ENCODE data around the gene TEF. TPM values are rescaled to one million over a fixed set of nuclear protein-coding genes. Genes with fewer than 3 reads are reported as not detected.
"Not testable (repeated sequence)": the region's sequence is repeated elsewhere in the genome, so short reads cannot be mapped to it uniquely, and the experiment has no call there.

Gene TEF
- polyA plus RNA-seq, 4 donors = 6.1 to 11.8 (median 9.4) TPM

GRCh38 chr22:41429232-41429950, 47.6 kb downstream of the TEF start:
- Histone ChIP-seq H3K27ac (ENCODE audit: low read depth in 1 of 3, low read length in 2 of 3) (no peak overlapping the region), H3K9me3 (ENCODE audit: control insufficient read depth in 2 of 2, insufficient read depth in 1 of 2, low read depth in 1 of 2, low read length in 1 of 2) (no peaks in the 10 kb centered on the region), H3K36me3 (ENCODE audit: control insufficient read depth in 3 of 3, insufficient read depth in 2 of 3, low read depth in 1 of 3, low read length in 3 of 3) (peaks cover 3 to 77% (median 5%) of the 10 kb centered on the region in 3 donors), H3K4me1 (ENCODE audit: control insufficient read depth in 3 of 3, insufficient read depth in 2 of 3, low read depth in 1 of 3, low read length in 2 of 3) (no peaks in the 10 kb centered on the region), H3K27me3 (ENCODE audit: control insufficient read depth in 3 of 3, insufficient read depth in 3 of 3, low read length in 3 of 3) (no peaks in the 10 kb centered on the region), H3K4me3 (ENCODE audit: low read depth in 1 of 3, low read length in 3 of 3) (no peak overlapping the region)
- FAIRE-seq = no peak
- WGBS, 3 donors = 89 to 96% (median 94%) methylated on average over 13 of the region's 13 CpGs
- no peak for DNase-seq

DNA sequence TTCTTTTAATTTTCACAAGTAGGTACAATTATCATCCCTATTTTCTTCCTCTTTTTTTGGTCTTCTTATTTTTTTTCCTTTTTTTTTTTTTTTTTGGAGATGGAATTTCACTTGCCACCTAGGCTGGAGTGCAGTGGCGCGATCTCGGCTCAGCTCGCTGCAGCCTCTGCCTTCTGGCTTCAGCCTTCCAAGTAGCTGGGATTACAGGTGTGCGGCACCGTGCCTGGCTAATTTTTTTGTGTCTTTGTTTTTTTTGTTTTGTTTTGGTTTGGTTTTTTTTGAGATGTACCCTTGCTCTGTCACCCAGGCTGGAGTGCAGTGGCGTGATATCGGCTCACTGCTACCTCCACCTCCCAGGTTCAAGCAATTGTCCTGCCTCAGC, 48.2 kb downstream of the TEF start:
- no peak for DNase-seq
- no peak overlapping the region for H3K27ac ChIP-seq (ENCODE audit: low read depth in 1 of 3, low read length in 2 of 3)
- H3K4me3 ChIP-seq (ENCODE audit: low read depth in 1 of 3, low read length in 3 of 3) = no peak overlapping the region
- no peaks in the 10 kb centered on the region for H3K27me3 ChIP-seq (ENCODE audit: control insufficient read depth in 3 of 3, insufficient read depth in 3 of 3, low read length in 3 of 3)
- H3K9me3 ChIP-seq (ENCODE audit: control insufficient read depth in 2 of 2, insufficient read depth in 1 of 2, low read depth in 1 of 2, low read length in 1 of 2) = no peaks in the 10 kb centered on the region
- H3K4me1 ChIP-seq (ENCODE audit: control insufficient read depth in 3 of 3, insufficient read depth in 2 of 3, low read depth in 1 of 3, low read length in 2 of 3) = no peaks in the 10 kb centered on the region
- H3K36me3 ChIP-seq (ENCODE audit: control insufficient read depth in 3 of 3, insufficient read depth in 2 of 3, low read depth in 1 of 3, low read length in 3 of 3) = peaks cover 6 to 79% (median 8%) of the 10 kb centered on the region in 3 donors
- 96 to 97% (median 96%) methylated on average over 8 of the region's 8 CpGs for WGBS, 3 donors
- no peak for FAIRE-seq

DNA sequence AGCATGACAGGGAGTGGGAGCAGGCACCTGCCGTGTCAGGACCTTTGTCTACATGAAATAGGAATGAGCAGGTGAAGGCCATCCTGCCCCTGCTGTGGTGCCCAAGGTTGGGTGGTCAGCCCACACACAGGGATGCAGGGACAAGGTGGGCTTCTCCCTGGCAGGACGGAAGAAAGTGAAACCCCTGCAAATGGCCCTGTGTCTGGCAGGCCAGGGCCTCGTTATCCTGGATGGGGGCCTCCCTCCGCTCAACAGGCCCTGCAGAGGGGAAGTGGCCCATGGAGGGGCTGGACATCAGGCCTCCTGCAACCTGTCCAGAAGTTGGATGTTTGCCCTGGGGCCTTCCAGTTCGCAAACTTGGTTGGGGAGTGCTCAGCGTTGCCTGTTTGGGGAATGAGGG, 49.9 kb downstream of the TEF start:
- Histone ChIP-seq H3K4me3 (ENCODE audit: low read depth in 1 of 3, low read length in 3 of 3) (no peak overlapping the region), H3K27ac (ENCODE audit: low read depth in 1 of 3, low read length in 2 of 3) (no peak overlapping the region), H3K9me3 (ENCODE audit: control insufficient read depth in 2 of 2, insufficient read depth in 1 of 2, low read depth in 1 of 2, low read length in 1 of 2) (no peaks in the 10 kb centered on the region), H3K27me3 (ENCODE audit: control insufficient read depth in 3 of 3, insufficient read depth in 3 of 3, low read length in 3 of 3) (no peaks in the 10 kb centered on the region), H3K36me3 (ENCODE audit: control insufficient read depth in 3 of 3, insufficient read depth in 2 of 3, low read depth in 1 of 3, low read length in 3 of 3) (peaks cover 12 to 83% (median 12%) of the 10 kb centered on the region in 3 donors), H3K4me1 (ENCODE audit: control insufficient read depth in 3 of 3, insufficient read depth in 2 of 3, low read depth in 1 of 3, low read length in 2 of 3) (no peaks in the 10 kb centered on the region)
- 80 to 87% (median 82%) methylated on average over 6 of the region's 6 CpGs for WGBS, 3 donors
- no peak for DNase-seq
- no peak for FAIRE-seq

GRCh38 chr22:41433480-41433879, 51.7 kb downstream of the TEF start:
- not testable (repeated sequence) for H3K27me3 ChIP-seq (ENCODE audit: control insufficient read depth in 3 of 3, insufficient read depth in 3 of 3, low read length in 3 of 3); H3K9me3 ChIP-seq (ENCODE audit: control insufficient read depth in 2 of 2, insufficient read depth in 1 of 2, low read depth in 1 of 2, low read length in 1 of 2); DNase-seq; FAIRE-seq; H3K27ac ChIP-seq (ENCODE audit: low read depth in 1 of 3, low read length in 2 of 3); H3K4me3 ChIP-seq (ENCODE audit: low read depth in 1 of 3, low read length in 3 of 3); H3K4me1 ChIP-seq (ENCODE audit: control insufficient read depth in 3 of 3, insufficient read depth in 2 of 3, low read depth in 1 of 3, low read length in 2 of 3)
- H3K36me3 ChIP-seq (ENCODE audit: control insufficient read depth in 3 of 3, insufficient read depth in 2 of 3, low read depth in 1 of 3, low read length in 3 of 3) = peaks cover 18 to 82% (median 19%) of the 10 kb centered on the region in 3 donors
- WGBS, 3 donors = 77 to 96% (median 88%) methylated on average over 1 of the region's 1 CpG

GRCh38 chr22:41434361-41435003, 52.7 kb downstream of the TEF start:
- not testable (repeated sequence) for H3K4me1 ChIP-seq (ENCODE audit: control insufficient read depth in 3 of 3, insufficient read depth in 2 of 3, low read depth in 1 of 3, low read length in 2 of 3); H3K27me3 ChIP-seq (ENCODE audit: control insufficient read depth in 3 of 3, insufficient read depth in 3 of 3, low read length in 3 of 3); FAIRE-seq; DNase-seq; H3K9me3 ChIP-seq (ENCODE audit: control insufficient read depth in 2 of 2, insufficient read depth in 1 of 2, low read depth in 1 of 2, low read length in 1 of 2); H3K27ac ChIP-seq (ENCODE audit: low read depth in 1 of 3, low read length in 2 of 3); H3K4me3 ChIP-seq (ENCODE audit: low read depth in 1 of 3, low read length in 3 of 3)
- WGBS, 3 donors = 75 to 88% (median 81%) methylated on average over 5 of the region's 5 CpGs
- peaks cover 18 to 84% (median 19%) of the 10 kb centered on the region in 3 donors for H3K36me3 ChIP-seq (ENCODE audit: control insufficient read depth in 3 of 3, insufficient read depth in 2 of 3, low read depth in 1 of 3, low read length in 3 of 3)

GRCh38 chr22:41435560-41435959, 53.8 kb downstream of the TEF start:
- WGBS, 3 donors = 61 to 70% (median 67%) methylated on average over 4 of the region's 4 CpGs
- peak overlapping the region in 1 of 3 donors; percentile 3 for H3K27ac ChIP-seq (ENCODE audit: low read depth in 1 of 3, low read length in 2 of 3)
- H3K9me3 ChIP-seq (ENCODE audit: control insufficient read depth in 2 of 2, insufficient read depth in 1 of 2, low read depth in 1 of 2, low read length in 1 of 2) = no peaks in the 10 kb centered on the region
- no peak for FAIRE-seq
- no peaks in the 10 kb centered on the region for H3K27me3 ChIP-seq (ENCODE audit: control insufficient read depth in 3 of 3, insufficient read depth in 3 of 3, low read length in 3 of 3)
- no peak for DNase-seq
- no peaks in the 10 kb centered on the region for H3K4me1 ChIP-seq (ENCODE audit: control insufficient read depth in 3 of 3, insufficient read depth in 2 of 3, low read depth in 1 of 3, low read length in 2 of 3)
- H3K4me3 ChIP-seq (ENCODE audit: low read depth in 1 of 3, low read length in 3 of 3) = no peak overlapping the region
- peaks cover 18 to 85% (median 19%) of the 10 kb centered on the region in 3 donors for H3K36me3 ChIP-seq (ENCODE audit: control insufficient read depth in 3 of 3, insufficient read depth in 2 of 3, low read depth in 1 of 3, low read length in 3 of 3)

DNA sequence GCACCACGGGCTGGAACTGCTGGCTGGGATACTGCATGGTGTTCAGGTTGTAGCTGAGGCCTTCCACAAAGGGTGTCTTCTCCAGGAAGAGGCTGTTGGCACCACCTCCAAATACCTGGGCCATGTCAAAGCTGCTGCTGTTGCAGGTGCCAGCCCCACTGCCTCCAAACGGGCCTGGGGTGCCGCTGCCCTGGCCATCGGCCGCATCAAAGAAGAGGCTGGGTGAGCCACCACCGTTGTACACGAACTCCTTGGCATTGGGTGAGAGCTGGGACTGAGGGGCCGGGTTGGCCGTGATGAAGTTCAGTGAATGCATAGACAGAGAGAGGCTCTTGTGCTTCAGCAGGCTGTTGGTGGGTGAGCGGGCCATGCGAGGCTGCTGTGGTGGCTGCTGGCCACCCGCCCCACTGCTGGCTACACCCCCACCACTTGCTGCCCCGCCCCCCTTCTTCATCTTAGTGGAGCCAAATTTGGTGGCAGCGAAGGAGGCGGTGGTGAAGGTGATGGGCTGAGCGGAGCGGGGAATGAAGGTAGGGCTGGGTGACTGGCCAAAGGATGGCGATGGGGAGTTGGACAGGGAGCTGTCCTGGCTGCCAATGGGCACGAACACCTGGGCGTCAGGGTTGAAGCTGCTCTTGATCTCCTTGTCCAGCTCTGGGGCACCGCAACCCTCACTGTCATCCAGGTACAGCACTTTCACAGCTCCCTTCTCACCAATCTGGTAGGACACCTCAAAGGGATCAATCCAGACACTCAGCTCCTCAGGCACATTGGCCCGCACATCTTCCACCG, 54.8 kb downstream of the TEF start:
- no peaks in the 10 kb centered on the region for H3K9me3 ChIP-seq (ENCODE audit: control insufficient read depth in 2 of 2, insufficient read depth in 1 of 2, low read depth in 1 of 2, low read length in 1 of 2)
- no peak overlapping the region for H3K4me3 ChIP-seq (ENCODE audit: low read depth in 1 of 3, low read length in 3 of 3)
- DNase-seq = no peak
- no peak overlapping the region for H3K27ac ChIP-seq (ENCODE audit: low read depth in 1 of 3, low read length in 2 of 3)
- no peaks in the 10 kb centered on the region for H3K27me3 ChIP-seq (ENCODE audit: control insufficient read depth in 3 of 3, insufficient read depth in 3 of 3, low read length in 3 of 3)
- WGBS, 3 donors = 86 to 87% (median 86%) methylated on average over 22 to 23 of the region's 23 CpGs
- H3K4me1 ChIP-seq (ENCODE audit: control insufficient read depth in 3 of 3, insufficient read depth in 2 of 3, low read depth in 1 of 3, low read length in 2 of 3) = no peaks in the 10 kb centered on the region
- H3K36me3 ChIP-seq (ENCODE audit: control insufficient read depth in 3 of 3, insufficient read depth in 2 of 3, low read depth in 1 of 3, low read length in 3 of 3) = peaks cover 16 to 86% (median 19%) of the 10 kb centered on the region in 3 donors
- FAIRE-seq = no peak

- no peak for DNase-seq
- Histone ChIP-seq H3K36me3 (ENCODE audit: control insufficient read depth in 3 of 3, insufficient read depth in 2 of 3, low read depth in 1 of 3, low read length in 3 of 3) (peaks cover 13 to 79% (median 19%) of the 10 kb centered on the region in 3 donors), H3K4me1 (ENCODE audit: control insufficient read depth in 3 of 3, insufficient read depth in 2 of 3, low read depth in 1 of 3, low read length in 2 of 3) (no peaks in the 10 kb centered on the region), H3K4me3 (ENCODE audit: low read depth in 1 of 3, low read length in 3 of 3) (no peak overlapping the region), H3K27me3 (ENCODE audit: control insufficient read depth in 3 of 3, insufficient read depth in 3 of 3, low read length in 3 of 3) (no peaks in the 10 kb centered on the region), H3K27ac (ENCODE audit: low read depth in 1 of 3, low read length in 2 of 3) (no peak overlapping the region), H3K9me3 (ENCODE audit: control insufficient read depth in 2 of 2, insufficient read depth in 1 of 2, low read depth in 1 of 2, low read length in 1 of 2) (no peaks in the 10 kb centered on the region)
- FAIRE-seq = no peak
- 88 to 93% (median 91%) methylated on average over 7 of the region's 7 CpGs for WGBS, 3 donors
Observed at GRCh38 chr22:41437198-41437597, 55.5 kb downstream of the TEF start.
